Measurements from ENCODE around the gene UBALD1. TPM values are rescaled to one million over a fixed set of nuclear protein-coding genes. Genes with fewer than 3 reads are reported as not detected.

Gene UBALD1
- total RNA-seq, 1 experiment from 2014 or later: 24.6 TPM

DNA sequence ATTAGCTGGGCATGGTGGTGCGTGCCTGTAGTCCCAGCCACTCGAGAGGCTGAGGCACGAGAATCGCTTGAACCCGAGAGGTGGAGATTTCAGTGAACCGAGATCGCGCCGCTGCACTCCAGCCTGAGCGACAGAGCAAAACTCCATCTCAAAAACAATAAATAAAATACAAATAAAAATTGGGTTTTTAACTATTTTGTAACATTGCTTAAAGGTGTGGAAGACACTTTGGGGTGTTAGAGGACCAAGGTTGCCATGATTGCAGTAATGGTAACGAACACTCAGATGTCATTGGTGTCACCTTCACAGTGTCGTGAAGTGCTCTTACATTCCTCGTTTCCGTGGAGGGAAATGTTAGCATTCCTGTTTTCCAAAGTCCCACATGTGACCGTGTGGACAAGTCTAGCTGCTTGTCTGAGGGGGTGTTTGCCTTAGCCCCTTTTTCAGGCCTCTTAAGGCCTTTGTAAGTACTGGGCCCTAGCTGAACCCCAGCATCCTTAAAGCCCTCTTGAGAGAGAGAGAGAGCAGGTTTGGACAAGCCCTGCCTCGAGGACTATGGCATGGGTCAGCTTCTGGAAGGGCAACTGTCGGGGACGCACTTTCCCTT, 49.9 kb downstream of the UBALD1 start:
- Histone ChIP-seq H3K4me3 (ENCODE audit: low read length) (no peak overlapping the region), H3K27ac (ENCODE audit: low read length) (no peak overlapping the region), H3K36me3 (ENCODE audit: low read depth, low read length) (no peaks in the 10 kb centered on the region), H2AFZ (ENCODE audit: low read length) (no peak overlapping the region), H3F3A (ENCODE audit: low read length, unreplicated experiment) (no peaks in the 10 kb centered on the region), H3K9ac (ENCODE audit: low read length) (no peak overlapping the region), H3K9me2 (replicated peaks; ENCODE audit: low read length) (no peaks in the 10 kb centered on the region), H3K9me3 (ENCODE audit: low read length) (no peaks in the 10 kb centered on the region), H3K79me2 (ENCODE audit: low read length) (no peaks in the 10 kb centered on the region), H3K27me3 (ENCODE audit: low read length) (no peaks in the 10 kb centered on the region), H3K4me2 (ENCODE audit: low read length) (no peak overlapping the region), H3K4me1 (ENCODE audit: insufficient read depth, low read length) (no peaks in the 10 kb centered on the region), H4K20me1 (ENCODE audit: low read length) (no peaks in the 10 kb centered on the region)
- no TSS peak for BruUV-seq (replicated peaks)
- TF ChIP-seq EZH2 (IDR thresholded peaks at IDR 0.05; ENCODE audit: low read length, unreplicated experiment) (no peak), EZH2phosphoT487 (IDR thresholded peaks at IDR 0.05; ENCODE audit: borderline replicate concordance, low read length) (no peak)
- TF ChIP-seq, protein P1, sequence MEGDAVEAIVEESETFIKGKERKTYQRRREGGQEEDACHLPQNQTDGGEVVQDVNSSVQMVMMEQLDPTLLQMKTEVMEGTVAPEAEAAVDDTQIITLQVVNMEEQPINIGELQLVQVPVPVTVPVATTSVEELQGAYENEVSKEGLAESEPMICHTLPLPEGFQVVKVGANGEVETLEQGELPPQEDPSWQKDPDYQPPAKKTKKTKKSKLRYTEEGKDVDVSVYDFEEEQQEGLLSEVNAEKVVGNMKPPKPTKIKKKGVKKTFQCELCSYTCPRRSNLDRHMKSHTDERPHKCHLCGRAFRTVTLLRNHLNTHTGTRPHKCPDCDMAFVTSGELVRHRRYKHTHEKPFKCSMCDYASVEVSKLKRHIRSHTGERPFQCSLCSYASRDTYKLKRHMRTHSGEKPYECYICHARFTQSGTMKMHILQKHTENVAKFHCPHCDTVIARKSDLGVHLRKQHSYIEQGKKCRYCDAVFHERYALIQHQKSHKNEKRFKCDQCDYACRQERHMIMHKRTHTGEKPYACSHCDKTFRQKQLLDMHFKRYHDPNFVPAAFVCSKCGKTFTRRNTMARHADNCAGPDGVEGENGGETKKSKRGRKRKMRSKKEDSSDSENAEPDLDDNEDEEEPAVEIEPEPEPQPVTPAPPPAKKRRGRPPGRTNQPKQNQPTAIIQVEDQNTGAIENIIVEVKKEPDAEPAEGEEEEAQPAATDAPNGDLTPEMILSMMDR (conservative IDR thresholded peaks at IDR 0.05; ENCODE audit: low read depth, low read length): no peak
- ATAC-seq (no peak), DNase-seq (no peak)
- ChIA-PET POLR2A (ENCODE audit: unreplicated experiment) (no interaction called here), CTCF (no interaction called here)
- intact Hi-C loops (cut with micrococcal nuclease): no loop called here

DNA sequence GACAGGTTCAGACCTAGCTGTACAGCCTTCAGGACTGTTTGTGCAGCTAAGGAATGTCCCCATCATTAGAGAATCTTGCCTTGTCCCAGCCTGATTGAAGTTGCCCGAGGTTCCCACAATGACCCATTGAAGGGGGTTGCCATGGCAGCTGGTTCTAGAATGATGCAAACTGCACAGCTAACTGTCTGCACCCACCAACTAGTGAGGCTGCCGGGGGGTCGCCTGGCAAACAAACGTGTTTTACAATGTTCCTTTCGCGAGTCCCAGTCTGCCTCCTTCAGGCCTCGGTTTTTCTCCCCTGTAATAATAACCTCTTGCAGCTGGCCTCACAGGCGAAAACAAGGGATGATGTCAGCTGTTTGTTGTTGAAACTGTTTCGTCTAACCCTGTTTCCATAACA, 53.1 kb downstream of the UBALD1 start:
- Histone ChIP-seq H3K9me2 (replicated peaks; ENCODE audit: low read length) (no peaks in the 10 kb centered on the region), H3F3A (ENCODE audit: low read length, unreplicated experiment) (no peaks in the 10 kb centered on the region), H3K4me1 (ENCODE audit: insufficient read depth, low read length) (no peaks in the 10 kb centered on the region), H3K36me3 (ENCODE audit: low read depth, low read length) (no peaks in the 10 kb centered on the region), H4K20me1 (ENCODE audit: low read length) (no peaks in the 10 kb centered on the region), H3K79me2 (ENCODE audit: low read length) (no peaks in the 10 kb centered on the region), H3K9ac (ENCODE audit: low read length) (no peak overlapping the region), H3K9me3 (ENCODE audit: low read length) (no peaks in the 10 kb centered on the region), H3K27ac (ENCODE audit: low read length) (no peak overlapping the region), H2AFZ (ENCODE audit: low read length) (no peak overlapping the region), H3K4me3 (ENCODE audit: low read length) (no peak overlapping the region), H3K27me3 (ENCODE audit: low read length) (no peaks in the 10 kb centered on the region), H3K4me2 (ENCODE audit: low read length) (no peak overlapping the region)
- CTCF ChIA-PET: no interaction called here
- POLR2A ChIA-PET (ENCODE audit: unreplicated experiment): interaction anchor here (0.5 kb wide), 1 partner anchor 74 kb away, joined by 3 read pairs; no protein-coding TSS in a partner anchor
- DNase-seq (no peak), ATAC-seq (no peak)
- intact Hi-C loops (cut with micrococcal nuclease): no loop called here
- TF ChIP-seq, protein P1 (conservative IDR thresholded peaks at IDR 0.05; ENCODE audit: low read depth, low read length): no peak
- TF ChIP-seq EZH2phosphoT487 (IDR thresholded peaks at IDR 0.05; ENCODE audit: borderline replicate concordance, low read length) (no peak), EZH2 (IDR thresholded peaks at IDR 0.05; ENCODE audit: low read length, unreplicated experiment) (no peak)
- BruUV-seq (replicated peaks): no TSS peak

Other genes with a start within 250 kb of the UBALD1 start
- gene VASN, start 243.0 kb downstream of the UBALD1 start, total RNA-seq (2014; rRNA removed): 12.2 and 13.6 TPM in 2 replicates
- 14.1 and 14.3 TPM in 2 replicates for gene CORO7, start 198.3 kb downstream of the UBALD1 start, total RNA-seq (2014; rRNA removed)
- gene DNAJA3, start 189.0 kb downstream of the UBALD1 start, total RNA-seq (2014; rRNA removed): 123 and 158 TPM in 2 replicates
- gene NMRAL1, start 140.3 kb downstream of the UBALD1 start, total RNA-seq (2014; rRNA removed): 92.6 and 119 TPM in 2 replicates
- gene HMOX2, start 138.5 kb downstream of the UBALD1 start, total RNA-seq (2014; rRNA removed): 86.9 and 88.1 TPM in 2 replicates
- 7.1 and 8.7 TPM in 2 replicates for gene CDIP1, start 76.1 kb downstream of the UBALD1 start, total RNA-seq (2014; rRNA removed)
- not detected in 2 replicates for gene C16orf96, start 58.5 kb downstream of the UBALD1 start, total RNA-seq (2014; rRNA removed)
- 22.7 and 38.2 TPM in 2 replicates for gene MGRN1, start 9.9 kb upstream of the UBALD1 start, total RNA-seq (2014; rRNA removed)
- gene NUDT16L1, start 78.7 kb upstream of the UBALD1 start, total RNA-seq (2014; rRNA removed): 49.9 and 64.3 TPM in 2 replicates
- 22.6 and 25.1 TPM in 2 replicates for gene ANKS3, start 119.4 kb upstream of the UBALD1 start, total RNA-seq (2014; rRNA removed)
- gene DNAAF8, start 119.6 kb upstream of the UBALD1 start, total RNA-seq (2014; rRNA removed): 0.58 and 1.2 TPM in 2 replicates
- gene ZNF500, start 152.3 kb upstream of the UBALD1 start, total RNA-seq (2014; rRNA removed): 8.6 and 10.4 TPM in 2 replicates
- not detected in 2 replicates for gene SEPTIN12, start 173.5 kb upstream of the UBALD1 start, total RNA-seq (2014; rRNA removed)
- not detected in 2 replicates for gene SMIM22, start 180.5 kb upstream of the UBALD1 start, total RNA-seq (2014; rRNA removed)
- gene ROGDI, start 187.7 kb upstream of the UBALD1 start, total RNA-seq (2014; rRNA removed): 23.3 and 24.1 TPM in 2 replicates
- gene GLYR1, start 232.4 kb upstream of the UBALD1 start, total RNA-seq (2014; rRNA removed): 30.6 and 41.2 TPM in 2 replicates
- gene UBN1, start 232.6 kb upstream of the UBALD1 start, total RNA-seq (2014; rRNA removed): 21.4 and 21.9 TPM in 2 replicates